ENCODE data around the gene SGCD. TPM values are rescaled to one million over a fixed set of nuclear protein-coding genes. Genes with fewer than 3 reads are reported as not detected.

SGCD gene
- polyA plus RNA-seq, 1 of the 3 experiments (the other 2 are of a cell fraction): 0.87 TPM

DNA sequence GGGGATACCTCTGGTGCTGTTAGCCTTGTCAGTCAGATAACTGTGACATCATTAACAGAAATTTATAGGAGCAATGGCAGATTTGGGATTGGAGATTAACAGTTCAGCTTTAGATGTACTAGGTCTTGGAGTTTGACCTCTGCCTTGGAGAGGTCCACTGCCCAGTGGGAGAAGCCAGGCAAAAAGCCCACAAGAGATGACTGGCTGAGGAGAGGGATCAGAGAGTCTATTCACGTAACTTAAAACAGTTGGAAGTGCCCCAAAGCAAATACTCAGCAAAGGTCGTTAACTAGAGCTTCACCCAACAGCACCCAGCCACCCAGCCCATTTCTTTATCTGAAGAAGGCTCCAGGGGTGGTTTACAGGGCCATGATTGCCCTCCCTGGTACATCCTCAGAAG lies 290.5 kb downstream of the SGCD start:
- TF ChIP-seq TEAD4 (IDR thresholded peaks at IDR 0.05; ENCODE audit: borderline replicate concordance, insufficient read depth) (no peak), RCOR1 (IDR thresholded peaks at IDR 0.05; ENCODE audit: low read length) (no peak), SIN3A (IDR thresholded peaks at IDR 0.05; ENCODE audit: borderline replicate concordance, low read depth, low read length) (no peak), RFX5 (IDR thresholded peaks at IDR 0.05; ENCODE audit: low read length) (no peak), CTCF (IDR thresholded peaks at IDR 0.05) (no peak), GATA2 (CRISPR knock-in tag; IDR thresholded peaks at IDR 0.05) (no peak), NRF1 (IDR thresholded peaks at IDR 0.05; ENCODE audit: low read depth, low read length) (no peak), FOXM1 (IDR thresholded peaks at IDR 0.05; ENCODE audit: low read depth) (no peak), SMC3 (IDR thresholded peaks at IDR 0.05; ENCODE audit: low read depth, low read length) (no peak)
- TF ChIP-seq, protein P1, sequence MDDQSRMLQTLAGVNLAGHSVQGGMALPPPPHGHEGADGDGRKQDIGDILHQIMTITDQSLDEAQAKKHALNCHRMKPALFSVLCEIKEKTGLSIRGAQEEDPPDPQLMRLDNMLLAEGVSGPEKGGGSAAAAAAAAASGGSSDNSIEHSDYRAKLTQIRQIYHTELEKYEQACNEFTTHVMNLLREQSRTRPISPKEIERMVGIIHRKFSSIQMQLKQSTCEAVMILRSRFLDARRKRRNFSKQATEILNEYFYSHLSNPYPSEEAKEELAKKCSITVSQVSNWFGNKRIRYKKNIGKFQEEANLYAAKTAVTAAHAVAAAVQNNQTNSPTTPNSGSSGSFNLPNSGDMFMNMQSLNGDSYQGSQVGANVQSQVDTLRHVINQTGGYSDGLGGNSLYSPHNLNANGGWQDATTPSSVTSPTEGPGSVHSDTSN (IDR thresholded peaks at IDR 0.05): no peak
- TF ChIP-seq, protein P2, sequence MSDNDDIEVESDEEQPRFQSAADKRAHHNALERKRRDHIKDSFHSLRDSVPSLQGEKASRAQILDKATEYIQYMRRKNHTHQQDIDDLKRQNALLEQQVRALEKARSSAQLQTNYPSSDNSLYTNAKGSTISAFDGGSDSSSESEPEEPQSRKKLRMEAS (IDR thresholded peaks at IDR 0.05; ENCODE audit: low read depth): no peak
- no peaks in the 10 kb centered on the region for H3K9me2 ChIP-seq
- no peak overlapping the region for H3K9ac ChIP-seq
- H3K9me3 ChIP-seq: no peaks in the 10 kb centered on the region
- no peak for DNase-seq
- WGBS (ENCODE audit: low lambda C conversion rate): 32% methylated on average over 2 of the region's 2 CpGs
- no peaks in the 10 kb centered on the region for H3F3A ChIP-seq (replicated peaks; ENCODE audit: insufficient read depth)
- H3K36me3 ChIP-seq (replicated peaks in 1 of 2; ENCODE audit: control insufficient read depth in 1 of 2, insufficient read depth in 2 of 2, low read length in 1 of 2): no peaks in the 10 kb centered on the region
- no peaks in the 10 kb centered on the region for H3K27me3 ChIP-seq (ENCODE audit: insufficient read depth)
- H2AFZ ChIP-seq (ENCODE audit: low read depth): no peak overlapping the region
- H3K4me1 ChIP-seq (ENCODE audit: control insufficient read depth in 1 of 2, insufficient read depth in 2 of 2, low read depth in 1 of 2, low read length in 1 of 2): no peaks in the 10 kb centered on the region
- no peak overlapping the region for H3K27ac ChIP-seq (ENCODE audit: low read depth in 2 of 2, low read length in 1 of 2)
- ChIA-PET CTCF (no interaction called here), POLR2A (no interaction called here)
- no peak overlapping the region for H3K4me3 ChIP-seq (ENCODE audit: low read depth in 2 of 2, low read length in 1 of 2)
- no peaks in the 10 kb centered on the region for H3K79me2 ChIP-seq (ENCODE audit: insufficient read depth)
- H4K20me1 ChIP-seq (ENCODE audit: insufficient read depth): no peaks in the 10 kb centered on the region
- H3K4me2 ChIP-seq: no peak overlapping the region

DNA sequence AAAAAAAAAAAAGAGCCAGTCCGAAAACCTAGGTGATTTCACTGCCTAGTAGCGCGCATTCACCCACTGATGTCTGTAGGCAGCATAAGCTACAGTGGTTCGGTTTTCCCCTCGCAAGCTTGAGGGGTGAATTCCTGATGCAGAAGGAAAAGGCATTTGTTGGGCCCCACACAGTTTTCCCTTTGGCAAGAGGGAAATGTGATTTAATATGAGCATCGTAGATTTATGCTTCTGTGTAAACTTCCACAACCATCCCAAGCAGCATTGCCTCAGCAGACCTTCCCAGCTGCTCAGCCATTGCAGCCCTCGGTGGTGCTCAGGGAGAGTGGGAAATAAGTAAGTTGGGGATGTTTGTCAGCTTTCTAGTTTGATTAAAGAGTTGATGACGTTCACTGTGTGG lies 291.6 kb downstream of the SGCD start:
- no peak overlapping the region for H3K27ac ChIP-seq (ENCODE audit: low read depth in 2 of 2, low read length in 1 of 2)
- H3K4me2 ChIP-seq: no peak overlapping the region
- no peaks in the 10 kb centered on the region for H3K9me3 ChIP-seq
- ChIA-PET CTCF (interaction anchor here (0.7 kb wide), 1 partner anchor 45 kb away, joined by 3 read pairs; no protein-coding TSS in a partner anchor), POLR2A (no interaction called here)
- H3K9ac ChIP-seq: no peak overlapping the region
- no peaks in the 10 kb centered on the region for H3K9me2 ChIP-seq
- H3K4me3 ChIP-seq (ENCODE audit: low read depth in 2 of 2, low read length in 1 of 2): no peak overlapping the region
- H4K20me1 ChIP-seq (ENCODE audit: insufficient read depth): no peaks in the 10 kb centered on the region
- no peaks in the 10 kb centered on the region for H3K27me3 ChIP-seq (ENCODE audit: insufficient read depth)
- DNase-seq: no peak
- H3K79me2 ChIP-seq (ENCODE audit: insufficient read depth): no peaks in the 10 kb centered on the region
- no peaks in the 10 kb centered on the region for H3F3A ChIP-seq (replicated peaks; ENCODE audit: insufficient read depth)
- 64% methylated on average over 8 of the region's 8 CpGs for WGBS (ENCODE audit: low lambda C conversion rate)
- H3K4me1 ChIP-seq (ENCODE audit: control insufficient read depth in 1 of 2, insufficient read depth in 2 of 2, low read depth in 1 of 2, low read length in 1 of 2): no peaks in the 10 kb centered on the region
- TF ChIP-seq FOXM1 (IDR thresholded peaks at IDR 0.05; ENCODE audit: low read depth) (no peak), MXI1 (IDR thresholded peaks at IDR 0.05; ENCODE audit: low read depth, low read length) (no peak), IRF3 (IDR thresholded peaks at IDR 0.05; ENCODE audit: low read depth, low read length) (no peak), EP300 (IDR thresholded peaks at IDR 0.05; ENCODE audit: borderline replicate concordance in 1 of 2, low read depth in 1 of 2, low read length in 1 of 2) (no peak), FOXJ3 (CRISPR knock-in tag; IDR thresholded peaks at IDR 0.05) (no peak), YY1 (IDR thresholded peaks at IDR 0.05; ENCODE audit: low read depth) (no peak), EZH2phosphoT487 (IDR thresholded peaks at IDR 0.05; ENCODE audit: borderline replicate concordance, low read depth) (no peak), TCF12 (IDR thresholded peaks at IDR 0.05) (no peak), RCOR1 (IDR thresholded peaks at IDR 0.05; ENCODE audit: low read length) (no peak), NRF1 (IDR thresholded peaks at IDR 0.05; ENCODE audit: low read depth, low read length) (no peak), POLR2AphosphoS5 (IDR thresholded peaks at IDR 0.05; ENCODE audit: low read depth, low read length) (no peak)
- TF ChIP-seq, protein P3, sequence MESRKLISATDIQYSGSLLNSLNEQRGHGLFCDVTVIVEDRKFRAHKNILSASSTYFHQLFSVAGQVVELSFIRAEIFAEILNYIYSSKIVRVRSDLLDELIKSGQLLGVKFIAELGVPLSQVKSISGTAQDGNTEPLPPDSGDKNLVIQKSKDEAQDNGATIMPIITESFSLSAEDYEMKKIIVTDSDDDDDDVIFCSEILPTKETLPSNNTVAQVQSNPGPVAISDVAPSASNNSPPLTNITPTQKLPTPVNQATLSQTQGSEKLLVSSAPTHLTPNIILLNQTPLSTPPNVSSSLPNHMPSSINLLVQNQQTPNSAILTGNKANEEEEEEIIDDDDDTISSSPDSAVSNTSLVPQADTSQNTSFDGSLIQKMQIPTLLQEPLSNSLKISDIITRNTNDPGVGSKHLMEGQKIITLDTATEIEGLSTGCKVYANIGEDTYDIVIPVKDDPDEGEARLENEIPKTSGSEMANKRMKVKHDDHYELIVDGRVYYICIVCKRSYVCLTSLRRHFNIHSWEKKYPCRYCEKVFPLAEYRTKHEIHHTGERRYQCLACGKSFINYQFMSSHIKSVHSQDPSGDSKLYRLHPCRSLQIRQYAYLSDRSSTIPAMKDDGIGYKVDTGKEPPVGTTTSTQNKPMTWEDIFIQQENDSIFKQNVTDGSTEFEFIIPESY (IDR thresholded peaks at IDR 0.05; ENCODE audit: borderline replicate concordance, low read depth): no peak
- TF ChIP-seq, protein P2 (IDR thresholded peaks at IDR 0.05; ENCODE audit: low read depth): no peak
- no peak overlapping the region for H2AFZ ChIP-seq (ENCODE audit: low read depth)
- H3K36me3 ChIP-seq (replicated peaks in 1 of 2; ENCODE audit: control insufficient read depth in 1 of 2, insufficient read depth in 2 of 2, low read length in 1 of 2): no peaks in the 10 kb centered on the region

Data from SK-N-SH (cell line).